Keratinocyte (primary cell): ENCODE measurements around the gene MOGAT1. TPM values are rescaled to one million over a fixed set of nuclear protein-coding genes. Genes with fewer than 3 reads are reported as not detected.

Experiments used
- DNase-seq: peaks from one replicate; pipeline ENCODE4 v3.0.0-alpha.2; 2011; ENCODE audit warnings: low read depth, missing footprints, low spot score
- FAIRE-seq: peaks from 2 replicates; lab custom pipeline; 2011; peaks lifted over from hg19 to GRCh38; lab: Jason Lieb, UNC
- H2AFZ ChIP-seq: 2 replicates; pipeline ENCODE4 v1.6.0; 2012; ENCODE audit warnings: low read length, control low read depth, inconsistent platforms; ENCODE audit not compliant: control insufficient read depth
- H3K27ac ChIP-seq: 2 replicates; pipeline ENCODE4 v1.5.1; 2011; ENCODE audit warnings: low read length; ENCODE audit not compliant: control insufficient read depth, insufficient read depth
- H3K27me3 ChIP-seq: 3 replicates; pipeline ENCODE4 v1.6.0; 2011; ENCODE audit warnings: low read length; ENCODE audit not compliant: control insufficient read depth, insufficient read depth; ENCODE audit errors: extremely low read depth
- H3K36me3 ChIP-seq, 2 experiments: 2 replicates in 1 of 2; 3 replicates in 1 of 2; pipeline ENCODE4 v1.5.1; 2011; ENCODE audit warnings: low read length in 2 of 2, mild to moderate bottlenecking in 1 of 2; ENCODE audit not compliant: control insufficient read depth in 2 of 2, insufficient read depth in 2 of 2; ENCODE audit errors: extremely low read depth in 1 of 2
- H3K4me1 ChIP-seq: 3 replicates; pipeline ENCODE4 v1.5.1; 2011; ENCODE audit warnings: low read length; ENCODE audit not compliant: control insufficient read depth, insufficient read depth; ENCODE audit errors: extremely low read depth
- H3K4me2 ChIP-seq: 3 replicates; pipeline ENCODE4 v1.6.0; 2011; ENCODE audit warnings: low read depth, low read length; ENCODE audit not compliant: control insufficient read depth, insufficient read depth; ENCODE audit errors: extremely low read depth
- H3K4me3 ChIP-seq, 3 experiments: fragments of 200-600 bp in 1 of 3; sonication (generic) in 1 of 3; 2 replicates in 2 of 3; 3 replicates in 1 of 3; pipeline ENCODE4 v1.5.1; 2011 to 2016; ENCODE audit warnings: low read length in 3 of 3, mild to moderate bottlenecking in 3 of 3, control low read depth in 2 of 3, inconsistent platforms in 1 of 3, low read depth in 1 of 3, mixed read lengths in 1 of 3, mixed run types in 1 of 3, moderate library complexity in 1 of 3; ENCODE audit not compliant: control insufficient read depth in 2 of 3, insufficient read depth in 2 of 3; ENCODE audit errors: extremely low read depth in 1 of 3
- H3K79me2 ChIP-seq: 2 replicates; pipeline ENCODE4 v1.6.0; 2012; ENCODE audit warnings: low read length; ENCODE audit not compliant: control insufficient read depth, insufficient read depth
- H3K9ac ChIP-seq: 3 replicates; pipeline ENCODE4 v1.6.0; 2011; ENCODE audit warnings: low read length; ENCODE audit not compliant: control insufficient read depth, insufficient read depth; ENCODE audit errors: extremely low read depth
- H3K9me1 ChIP-seq: 3 replicates; pipeline ENCODE4 v1.6.0; 2011; ENCODE audit warnings: low read length; ENCODE audit not compliant: control insufficient read depth, insufficient read depth; ENCODE audit errors: extremely low read depth
- H3K9me3 ChIP-seq: 2 replicates; pipeline ENCODE4 v1.5.1; 2012; ENCODE audit warnings: low read depth, low read length; ENCODE audit not compliant: control insufficient read depth
- H4K20me1 ChIP-seq: 3 replicates; pipeline ENCODE4 v1.6.0; 2011; ENCODE audit warnings: low read length; ENCODE audit not compliant: control insufficient read depth, insufficient read depth; ENCODE audit errors: extremely low read depth
- EZH2 ChIP-seq: IDR thresholded peaks from one replicate; pipeline ENCODE4 v1.6.1; 2012; ENCODE audit warnings: inconsistent platforms, mild to moderate bottlenecking, low read length, moderate library complexity
- dilution Hi-C: fragments of 300-500 bp; cut with MboI; formaldehyde crosslinking; loops from one replicate; pipeline ENCODE4 v1.7.0; 2020; ENCODE audit warnings: low sequenced_read_pairs; ENCODE audit not compliant: extremely low pct_ligation_motif_present
- polyA plus RNA-seq, 5 experiments: library from polyadenylated mRNA; depleted of rRNA in 3 of 5; stranded (reverse) in 3 of 5; stranded (forward) in 1 of 5; unstranded in 1 of 5; fragments of >200 nt; gene quantifications; 1 replicate in 1 of 5; 2 replicates in 3 of 5; 3 replicates in 1 of 5; pipeline versions ENCODE4 v1.2.1 to v1.2.3, GENCODE V29; 2011 to 2012; ENCODE audit warnings: missing spikeins in 2 of 5, low read depth in 1 of 5, low replicate concordance in 1 of 5
- TF ChIP-seq, protein P1 (sequence below), 3 experiments: IDR thresholded peaks in 1 of 3; conservative IDR thresholded peaks in 1 of 3; optimal IDR thresholded peaks in 1 of 3; 2 replicates in 2 of 3; 3 replicates in 1 of 3; pipeline versions ENCODE3 to v1.5.1; 2011; ENCODE audit warnings: low read length in 3 of 3, mild to moderate bottlenecking in 3 of 3, moderate library complexity in 2 of 3, control low read depth in 1 of 3, inconsistent platforms in 1 of 3; ENCODE audit not compliant: insufficient read depth in 2 of 3; ENCODE audit errors: extremely low read depth in 1 of 3

Gene MOGAT1
- polyA plus RNA-seq, 1 donor (not counting 4 experiments of a cell fraction or from before 2014, with no cell fraction given) = not detected

DNA sequence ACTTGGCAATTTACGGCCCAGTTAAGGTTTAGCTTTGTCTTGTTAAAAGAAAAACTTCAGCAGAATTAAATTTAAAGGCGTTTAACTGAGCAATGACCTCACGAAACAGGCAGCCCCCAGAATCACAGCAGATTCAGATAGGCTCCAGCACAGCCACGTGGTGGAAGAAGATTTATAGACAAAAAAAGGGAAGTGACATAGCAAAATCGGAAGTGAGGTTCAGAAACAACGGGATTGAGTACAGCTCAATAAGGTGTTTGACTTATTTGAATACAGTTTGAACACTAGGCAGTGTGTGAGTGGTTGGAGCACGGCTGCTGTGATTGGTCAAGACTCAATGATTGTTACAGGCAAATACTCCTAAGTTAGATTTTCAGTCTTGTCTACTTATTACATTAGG, 79.8 kb downstream of the MOGAT1 start:
- dilution Hi-C loops = no loop called here
- Histone ChIP-seq H3K27ac (no peak overlapping the region), H3K4me3 (no peak overlapping the region), H3K79me2 (no peaks in the 10 kb centered on the region), H3K9me1 (no peaks in the 10 kb centered on the region), H3K9ac (no peak overlapping the region), H3K4me2 (no peak overlapping the region), H4K20me1 (no peaks in the 10 kb centered on the region), H3K9me3 (no peaks in the 10 kb centered on the region), H3K4me1 (peaks cover 13% of the 10 kb centered on the region), H3K27me3 (no peaks in the 10 kb centered on the region), H2AFZ (no peak overlapping the region), H3K36me3 (no peaks in the 10 kb centered on the region)
- FAIRE-seq (no peak), DNase-seq (no peak)
- TF ChIP-seq EZH2 = no peak
- TF ChIP-seq, protein P1, sequence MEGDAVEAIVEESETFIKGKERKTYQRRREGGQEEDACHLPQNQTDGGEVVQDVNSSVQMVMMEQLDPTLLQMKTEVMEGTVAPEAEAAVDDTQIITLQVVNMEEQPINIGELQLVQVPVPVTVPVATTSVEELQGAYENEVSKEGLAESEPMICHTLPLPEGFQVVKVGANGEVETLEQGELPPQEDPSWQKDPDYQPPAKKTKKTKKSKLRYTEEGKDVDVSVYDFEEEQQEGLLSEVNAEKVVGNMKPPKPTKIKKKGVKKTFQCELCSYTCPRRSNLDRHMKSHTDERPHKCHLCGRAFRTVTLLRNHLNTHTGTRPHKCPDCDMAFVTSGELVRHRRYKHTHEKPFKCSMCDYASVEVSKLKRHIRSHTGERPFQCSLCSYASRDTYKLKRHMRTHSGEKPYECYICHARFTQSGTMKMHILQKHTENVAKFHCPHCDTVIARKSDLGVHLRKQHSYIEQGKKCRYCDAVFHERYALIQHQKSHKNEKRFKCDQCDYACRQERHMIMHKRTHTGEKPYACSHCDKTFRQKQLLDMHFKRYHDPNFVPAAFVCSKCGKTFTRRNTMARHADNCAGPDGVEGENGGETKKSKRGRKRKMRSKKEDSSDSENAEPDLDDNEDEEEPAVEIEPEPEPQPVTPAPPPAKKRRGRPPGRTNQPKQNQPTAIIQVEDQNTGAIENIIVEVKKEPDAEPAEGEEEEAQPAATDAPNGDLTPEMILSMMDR (optimal IDR thresholded peaks at IDR 0.05 in 1 of 3, IDR thresholded peaks at IDR 0.05 in 1 of 3, conservative IDR thresholded peaks at IDR 0.05 in 1 of 3; ENCODE audit: extremely low read depth in 1 of 3, insufficient read depth in 2 of 3, low read length in 3 of 3) = no peak

DNA sequence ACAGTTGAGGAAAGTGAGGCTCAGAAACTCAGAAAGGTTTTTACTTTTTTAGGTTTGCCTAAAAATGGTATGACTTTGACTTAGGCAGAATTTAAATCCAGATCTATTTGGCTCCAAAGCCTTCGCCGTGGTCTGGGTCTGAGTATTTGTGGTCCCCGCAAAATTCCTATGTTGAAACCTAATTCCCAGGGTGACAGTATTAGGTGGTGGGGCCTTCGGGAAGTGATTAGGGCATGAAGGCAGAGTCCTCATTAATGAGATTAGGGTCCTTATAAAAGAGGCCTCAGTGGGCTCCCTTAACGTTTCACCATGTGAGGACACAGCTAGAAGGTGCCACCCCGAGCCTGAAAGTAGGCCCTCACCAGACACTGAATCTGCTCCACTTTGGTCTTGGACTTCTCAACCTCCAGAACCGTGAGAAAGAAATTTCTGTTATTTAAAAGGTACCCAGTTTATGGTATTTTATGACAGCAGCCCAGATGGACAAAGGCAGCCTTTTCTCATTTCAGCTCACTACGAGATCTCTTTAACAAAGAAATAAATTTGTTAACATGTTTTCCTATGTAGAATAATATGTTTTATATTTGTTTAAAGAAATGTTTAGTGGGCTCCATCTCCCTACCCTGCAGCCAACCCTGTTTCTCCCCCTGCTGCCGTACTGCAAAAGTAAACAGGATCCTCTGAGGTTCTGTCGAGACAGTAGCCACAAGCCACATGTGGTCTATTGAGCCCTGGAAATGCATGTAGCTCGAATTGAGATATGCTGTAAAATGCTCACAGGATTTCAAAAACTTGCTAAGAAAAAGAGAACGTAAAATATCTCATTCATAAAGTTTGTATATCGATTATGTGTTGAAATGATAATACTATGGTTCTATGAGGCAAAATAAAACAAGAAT, 80.6 kb downstream of the MOGAT1 start:
- no peaks in the 10 kb centered on the region for H3K79me2 ChIP-seq
- no peak for TF ChIP-seq EZH2
- TF ChIP-seq, protein P1 (optimal IDR thresholded peaks at IDR 0.05 in 1 of 3, IDR thresholded peaks at IDR 0.05 in 1 of 3, conservative IDR thresholded peaks at IDR 0.05 in 1 of 3; ENCODE audit: extremely low read depth in 1 of 3, insufficient read depth in 2 of 3, low read length in 3 of 3) = no peak

More for the DNA sequence above, 80.6 kb downstream of the MOGAT1 start:
- Histone ChIP-seq H3K9me1 (no peaks in the 10 kb centered on the region), H4K20me1 (no peaks in the 10 kb centered on the region), H2AFZ (no peak overlapping the region), H3K9me3 (no peaks in the 10 kb centered on the region), H3K27me3 (no peaks in the 10 kb centered on the region), H3K4me2 (no peak overlapping the region), H3K4me1 (peaks cover 21% of the 10 kb centered on the region), H3K9ac (no peak overlapping the region), H3K4me3 (no peak overlapping the region), H3K27ac (no peak overlapping the region), H3K36me3 (no peaks in the 10 kb centered on the region)
- dilution Hi-C loops = no loop called here
- no peak for FAIRE-seq
- DNase-seq = no peak
